ENCODE results near the gene HDAC4.

DNA sequence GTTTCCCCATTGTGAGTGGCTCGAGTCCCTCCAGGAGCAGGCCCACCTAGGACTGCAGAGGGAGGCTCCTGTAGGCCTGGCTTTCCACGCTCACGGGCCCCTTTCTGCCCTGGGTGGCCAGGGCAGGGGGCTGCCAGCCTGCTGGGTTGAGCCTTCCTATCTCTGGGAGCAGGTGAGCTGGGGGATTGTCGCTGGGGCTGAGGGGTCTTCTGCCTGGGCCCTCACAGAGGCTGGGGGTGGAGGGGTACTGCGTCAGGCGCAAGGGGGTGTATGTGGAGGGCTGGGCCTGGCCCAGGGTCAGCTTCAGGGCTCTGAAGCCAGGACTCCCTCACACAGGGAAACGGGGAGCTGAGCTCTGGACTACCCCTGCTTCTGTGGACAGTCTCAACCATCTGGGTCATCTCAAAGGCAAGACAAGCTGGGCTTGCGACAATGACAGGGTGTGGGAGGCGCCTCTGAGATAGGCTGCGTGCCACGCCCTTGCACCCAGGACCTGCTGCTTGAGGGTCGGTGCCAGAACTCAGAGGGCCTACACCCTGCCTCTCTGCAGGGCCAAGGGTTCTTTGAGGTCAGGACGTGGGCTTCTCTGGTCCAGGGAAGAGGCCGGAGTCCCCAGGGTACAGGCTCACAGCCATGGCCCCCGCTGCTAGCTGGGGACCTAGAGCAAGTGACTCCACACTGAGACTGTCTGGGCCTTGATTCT, 346.9 kb downstream of the HDAC4 start:
- TF ChIP-seq, protein P1, sequence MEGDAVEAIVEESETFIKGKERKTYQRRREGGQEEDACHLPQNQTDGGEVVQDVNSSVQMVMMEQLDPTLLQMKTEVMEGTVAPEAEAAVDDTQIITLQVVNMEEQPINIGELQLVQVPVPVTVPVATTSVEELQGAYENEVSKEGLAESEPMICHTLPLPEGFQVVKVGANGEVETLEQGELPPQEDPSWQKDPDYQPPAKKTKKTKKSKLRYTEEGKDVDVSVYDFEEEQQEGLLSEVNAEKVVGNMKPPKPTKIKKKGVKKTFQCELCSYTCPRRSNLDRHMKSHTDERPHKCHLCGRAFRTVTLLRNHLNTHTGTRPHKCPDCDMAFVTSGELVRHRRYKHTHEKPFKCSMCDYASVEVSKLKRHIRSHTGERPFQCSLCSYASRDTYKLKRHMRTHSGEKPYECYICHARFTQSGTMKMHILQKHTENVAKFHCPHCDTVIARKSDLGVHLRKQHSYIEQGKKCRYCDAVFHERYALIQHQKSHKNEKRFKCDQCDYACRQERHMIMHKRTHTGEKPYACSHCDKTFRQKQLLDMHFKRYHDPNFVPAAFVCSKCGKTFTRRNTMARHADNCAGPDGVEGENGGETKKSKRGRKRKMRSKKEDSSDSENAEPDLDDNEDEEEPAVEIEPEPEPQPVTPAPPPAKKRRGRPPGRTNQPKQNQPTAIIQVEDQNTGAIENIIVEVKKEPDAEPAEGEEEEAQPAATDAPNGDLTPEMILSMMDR (IDR thresholded peaks at IDR 0.05): no peak
- TF ChIP-seq POLR2A (IDR thresholded peaks at IDR 0.05): no peak

Measured in testis (tissue), 2 donors.